GM12865 (cell line): ENCODE measurements around the gene CHSY3.
A peak's percentile ranks its signal among the peaks of the same experiment; 100 is the strongest.

Experiments used
- DNase-seq: peaks from one replicate; pipeline ENCODE4 v3.0.0; 2010; ENCODE audit warnings: low read depth
- H3K4me3 ChIP-seq: 2 replicates; pipeline ENCODE4 v1.5.1; 2011; ENCODE audit warnings: mild to moderate bottlenecking, low read depth, low read length, control low read depth
- CTCF ChIP-seq: IDR thresholded peaks from 2 replicates; pipeline ENCODE4 v1.5.1; 2011; ENCODE audit warnings: low read length, control low read depth, low read depth, inconsistent platforms; ENCODE audit not compliant: insufficient read depth; ENCODE audit errors: missing control alignments

CHSY3 gene

DNA sequence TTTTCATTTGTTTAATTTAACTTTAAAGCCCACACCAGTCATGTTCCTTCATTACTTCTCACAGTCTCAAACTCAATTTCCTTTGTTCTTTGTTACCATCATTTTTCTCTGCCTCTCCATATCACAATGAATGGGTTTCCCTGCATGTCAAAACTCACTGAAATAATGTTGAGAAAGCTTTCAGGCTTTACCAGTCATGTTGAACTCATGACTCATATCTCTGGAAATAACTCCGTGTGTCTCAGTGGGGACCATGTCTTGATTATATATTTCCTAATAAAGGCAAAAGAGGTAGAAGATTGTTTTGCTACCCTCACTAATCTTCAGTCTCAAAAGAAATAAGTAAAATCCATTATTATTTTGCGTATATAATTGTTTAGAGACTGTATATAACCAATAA is 231.2 kb downstream of the CHSY3 start:
- H3K4me3 ChIP-seq, result no peak overlapping the region
- no peak for DNase-seq
- no peak for TF ChIP-seq CTCF

DNA sequence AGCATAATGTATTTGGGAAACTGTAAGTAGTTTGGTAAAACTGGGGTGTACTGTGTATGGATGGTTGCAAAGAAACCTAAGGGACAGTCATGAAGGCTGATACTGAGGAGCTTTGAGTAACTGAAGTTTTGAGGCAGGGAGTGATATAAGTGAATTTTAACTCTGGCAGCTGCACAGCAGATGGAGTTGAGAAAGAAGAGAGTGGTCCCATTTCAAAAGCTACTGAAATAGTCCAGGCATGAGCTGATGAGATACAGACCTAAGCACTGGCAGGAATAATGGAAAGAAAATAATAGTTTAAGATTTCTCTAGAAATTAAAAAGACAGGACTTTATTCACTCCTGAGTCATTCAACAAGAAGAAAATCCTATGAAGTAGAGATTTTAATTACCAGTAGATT is 232.0 kb downstream of the CHSY3 start:
- TF ChIP-seq CTCF, result no peak
- no peak for DNase-seq
- no peak overlapping the region for H3K4me3 ChIP-seq

- DNase-seq, result no peak
- H3K4me3 ChIP-seq, result no peak overlapping the region
- no peak for TF ChIP-seq CTCF
Measured at GRCh38 chr5:130137681-130138080, 233.4 kb downstream of the CHSY3 start.

- TF ChIP-seq CTCF, result no peak
- H3K4me3 ChIP-seq, result no peak overlapping the region
- DNase-seq, result no peak
Measured at GRCh38 chr5:130138406-130139045, 234.3 kb downstream of the CHSY3 start.

GRCh38 chr5:130141659-130142320 is 237.5 kb downstream of the CHSY3 start:
- peak; percentile 55 for DNase-seq
- peak; percentile 78 for TF ChIP-seq CTCF
- no peak overlapping the region for H3K4me3 ChIP-seq

DNA sequence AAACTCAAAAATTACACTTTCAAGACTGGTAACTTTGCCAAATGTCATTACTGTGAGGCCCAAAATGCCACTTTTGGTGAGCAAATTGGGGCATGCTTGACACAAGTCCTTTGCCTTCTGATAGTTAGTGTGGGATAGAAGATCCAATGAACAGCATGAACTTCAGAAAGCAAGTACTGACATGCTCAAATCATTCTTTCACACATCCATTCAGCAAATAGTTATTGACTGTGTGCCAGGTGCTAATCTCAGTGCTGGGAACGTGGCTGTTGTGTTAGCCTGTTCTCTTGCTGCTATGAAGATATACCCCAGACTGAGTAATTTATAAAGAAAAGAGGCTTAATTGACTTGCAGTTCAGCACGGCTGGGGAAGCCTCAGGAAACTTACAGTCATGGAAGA is 247.0 kb downstream of the CHSY3 start:
- no peak for DNase-seq
- no peak overlapping the region for H3K4me3 ChIP-seq
- TF ChIP-seq CTCF, result no peak
